Osteoblast (primary cell): Measurements from ENCODE around the gene GPR180. TPM values are rescaled to one million over a fixed set of nuclear protein-coding genes. Genes with fewer than 3 reads are reported as not detected.

ENCODE experiments used
- DNase-seq: peaks from one replicate; pipeline ENCODE4 v3.0.0; 2011; ENCODE audit warnings: low spot score, mixed read lengths; ENCODE audit not compliant: insufficient read length; ENCODE audit errors: missing footprints
- H2AFZ ChIP-seq: 2 replicates; pipeline ENCODE4 v1.6.0; 2011; ENCODE audit warnings: mild to moderate bottlenecking, low read length
- H3K27ac ChIP-seq: 2 replicates; pipeline ENCODE4 v1.5.1; 2011; ENCODE audit warnings: mild to moderate bottlenecking, low read depth, low read length, moderate library complexity
- H3K27me3 ChIP-seq: 2 replicates; pipeline ENCODE4 v1.6.0; 2012; ENCODE audit warnings: mild to moderate bottlenecking, control low read depth, inconsistent platforms, low read length, moderate library complexity; ENCODE audit not compliant: insufficient read depth
- H3K36me3 ChIP-seq: 2 replicates; pipeline ENCODE4 v1.5.1; 2011; ENCODE audit warnings: mild to moderate bottlenecking, low read length, control low read depth, moderate library complexity; ENCODE audit not compliant: insufficient read depth
- H3K4me1 ChIP-seq: 2 replicates; pipeline ENCODE4 v1.5.1; 2011; ENCODE audit warnings: mild to moderate bottlenecking, low read length, control low read depth, moderate library complexity; ENCODE audit not compliant: insufficient read depth
- H3K4me2 ChIP-seq: 2 replicates; pipeline ENCODE4 v1.6.0; 2011; ENCODE audit warnings: mild to moderate bottlenecking, low read length; ENCODE audit not compliant: insufficient read depth
- H3K4me3 ChIP-seq: fragments of 200-600 bp; sonication (generic); 3 replicates; pipeline ENCODE4 v1.5.1; 2012; ENCODE audit warnings: mild to moderate bottlenecking, low read length, inconsistent platforms; ENCODE audit not compliant: insufficient read depth
- H3K79me2 ChIP-seq: 2 replicates; pipeline ENCODE4 v1.6.0; 2012; ENCODE audit warnings: mild to moderate bottlenecking, low read length, control low read depth, inconsistent platforms; ENCODE audit not compliant: insufficient read depth
- H3K9me3 ChIP-seq: 2 replicates; pipeline ENCODE4 v1.5.1; 2011; ENCODE audit warnings: low read depth, low read length, control low read depth
- H4K20me1 ChIP-seq: 2 replicates; pipeline ENCODE4 v1.6.0; 2012; ENCODE audit warnings: mild to moderate bottlenecking, low read length, control low read depth; ENCODE audit not compliant: insufficient read depth
- total RNA-seq: library from RNA; depleted of rRNA; stranded (reverse); fragments of >200 nt; gene quantifications from 2 replicates; pipeline ENCODE4 v1.2.3, GENCODE V29; 2012
- TF ChIP-seq, protein P1 (sequence below): IDR thresholded peaks from 2 replicates; pipeline ENCODE4 v1.5.1; 2011; ENCODE audit warnings: mild to moderate bottlenecking, low read depth, low read length, moderate library complexity; ENCODE audit errors: extremely low read depth

Gene GPR180
- total RNA-seq, 1 donor = 8.7 TPM

DNA sequence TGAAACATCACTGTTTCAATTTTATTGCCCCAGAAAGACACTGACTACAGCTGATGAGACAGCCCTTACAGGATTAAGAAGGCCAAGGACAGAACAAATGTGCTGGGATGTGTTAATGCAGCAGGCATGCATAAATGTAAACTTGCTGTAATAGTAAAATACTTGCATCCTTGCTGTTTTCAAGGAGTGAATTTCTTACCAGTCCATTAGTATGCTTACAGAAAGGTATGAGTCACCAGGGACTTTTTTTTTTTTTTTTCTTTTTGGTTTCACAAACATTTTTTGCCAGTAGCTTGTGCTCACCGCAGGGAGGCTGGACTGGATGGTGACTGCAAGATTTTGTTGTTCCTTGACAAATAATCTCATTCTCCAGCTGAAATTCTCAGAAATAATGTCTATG lies 55.1 kb downstream of the GPR180 start:
- H3K9me3 ChIP-seq = no peaks in the 10 kb centered on the region
- H4K20me1 ChIP-seq = no peaks in the 10 kb centered on the region
- TF ChIP-seq, protein P1, sequence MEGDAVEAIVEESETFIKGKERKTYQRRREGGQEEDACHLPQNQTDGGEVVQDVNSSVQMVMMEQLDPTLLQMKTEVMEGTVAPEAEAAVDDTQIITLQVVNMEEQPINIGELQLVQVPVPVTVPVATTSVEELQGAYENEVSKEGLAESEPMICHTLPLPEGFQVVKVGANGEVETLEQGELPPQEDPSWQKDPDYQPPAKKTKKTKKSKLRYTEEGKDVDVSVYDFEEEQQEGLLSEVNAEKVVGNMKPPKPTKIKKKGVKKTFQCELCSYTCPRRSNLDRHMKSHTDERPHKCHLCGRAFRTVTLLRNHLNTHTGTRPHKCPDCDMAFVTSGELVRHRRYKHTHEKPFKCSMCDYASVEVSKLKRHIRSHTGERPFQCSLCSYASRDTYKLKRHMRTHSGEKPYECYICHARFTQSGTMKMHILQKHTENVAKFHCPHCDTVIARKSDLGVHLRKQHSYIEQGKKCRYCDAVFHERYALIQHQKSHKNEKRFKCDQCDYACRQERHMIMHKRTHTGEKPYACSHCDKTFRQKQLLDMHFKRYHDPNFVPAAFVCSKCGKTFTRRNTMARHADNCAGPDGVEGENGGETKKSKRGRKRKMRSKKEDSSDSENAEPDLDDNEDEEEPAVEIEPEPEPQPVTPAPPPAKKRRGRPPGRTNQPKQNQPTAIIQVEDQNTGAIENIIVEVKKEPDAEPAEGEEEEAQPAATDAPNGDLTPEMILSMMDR = no peak
- no peaks in the 10 kb centered on the region for H3K79me2 ChIP-seq
- no peak overlapping the region for H3K27ac ChIP-seq
- no peak overlapping the region for H2AFZ ChIP-seq
- no peak overlapping the region for H3K4me2 ChIP-seq
- H3K4me3 ChIP-seq = no peak overlapping the region
- peaks cover 10% of the 10 kb centered on the region for H3K27me3 ChIP-seq
- DNase-seq = peak; percentile 54
- no peaks in the 10 kb centered on the region for H3K36me3 ChIP-seq
- H3K4me1 ChIP-seq = peaks cover 11% of the 10 kb centered on the region

DNA sequence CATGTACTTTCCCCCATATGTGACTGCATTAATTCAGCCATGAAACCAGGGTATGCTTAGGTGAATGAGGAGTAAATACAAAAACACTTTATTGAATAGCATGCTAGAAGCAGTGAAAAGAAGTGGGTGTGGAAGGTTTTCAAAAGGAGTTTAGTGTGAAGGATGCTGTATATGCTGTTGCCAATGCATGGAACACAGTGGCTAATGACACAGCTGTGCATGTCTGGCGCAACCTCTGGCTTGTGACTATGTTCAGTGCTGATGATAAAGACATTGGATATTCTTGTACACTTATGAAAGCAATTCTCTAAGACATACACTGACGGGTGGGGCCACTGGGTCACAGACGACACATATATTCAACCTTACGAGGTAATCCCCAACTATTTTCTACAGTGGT lies 55.5 kb downstream of the GPR180 start:
- Histone ChIP-seq H3K4me2 (no peak overlapping the region), H3K27ac (no peak overlapping the region), H3K27me3 (peaks cover 14% of the 10 kb centered on the region), H3K36me3 (no peaks in the 10 kb centered on the region), H3K79me2 (no peaks in the 10 kb centered on the region), H3K4me1 (peaks cover 11% of the 10 kb centered on the region), H3K9me3 (no peaks in the 10 kb centered on the region), H2AFZ (no peak overlapping the region), H3K4me3 (no peak overlapping the region), H4K20me1 (no peaks in the 10 kb centered on the region)
- TF ChIP-seq, protein P1 = no peak
- no peak for DNase-seq

DNA sequence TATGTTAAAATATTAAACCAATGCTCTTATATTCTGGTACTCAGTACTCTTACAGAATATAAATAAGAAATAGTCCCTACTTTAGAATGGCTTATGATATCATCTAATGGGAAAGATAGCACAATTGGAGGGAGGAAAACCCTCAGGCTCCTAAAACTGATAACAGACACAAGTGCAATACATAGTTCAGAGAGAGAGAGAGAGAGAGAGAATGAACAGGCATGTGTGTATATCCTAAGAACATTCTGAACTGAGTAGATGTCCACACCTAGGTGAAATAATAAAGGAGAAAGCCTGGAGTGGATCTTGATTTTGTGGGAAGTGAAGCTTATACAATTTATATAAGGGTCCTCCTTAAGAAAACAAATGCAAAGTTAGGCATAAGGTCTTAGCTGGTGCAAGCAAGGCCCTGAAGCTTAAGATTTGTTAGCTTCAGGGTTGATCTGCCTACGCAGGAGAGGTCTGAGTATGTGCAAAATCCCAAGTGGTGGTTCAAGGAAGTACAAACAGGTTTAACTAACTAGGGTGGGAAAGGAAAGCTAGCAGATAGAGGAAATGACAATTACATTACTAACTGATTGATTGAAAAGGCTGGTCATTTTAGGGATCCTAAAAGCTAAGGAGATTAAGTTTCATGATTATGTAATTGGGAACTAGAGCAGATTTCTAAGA lies 57.4 kb downstream of the GPR180 start:
- Histone ChIP-seq H3K4me1 (peaks cover 11% of the 10 kb centered on the region), H3K27me3 (peaks cover 33% of the 10 kb centered on the region), H3K4me2 (no peak overlapping the region), H2AFZ (no peak overlapping the region), H3K27ac (no peak overlapping the region), H4K20me1 (no peaks in the 10 kb centered on the region), H3K9me3 (no peaks in the 10 kb centered on the region), H3K36me3 (no peaks in the 10 kb centered on the region), H3K4me3 (no peak overlapping the region), H3K79me2 (no peaks in the 10 kb centered on the region)
- TF ChIP-seq, protein P1 = no peak
- no peak for DNase-seq

DNA sequence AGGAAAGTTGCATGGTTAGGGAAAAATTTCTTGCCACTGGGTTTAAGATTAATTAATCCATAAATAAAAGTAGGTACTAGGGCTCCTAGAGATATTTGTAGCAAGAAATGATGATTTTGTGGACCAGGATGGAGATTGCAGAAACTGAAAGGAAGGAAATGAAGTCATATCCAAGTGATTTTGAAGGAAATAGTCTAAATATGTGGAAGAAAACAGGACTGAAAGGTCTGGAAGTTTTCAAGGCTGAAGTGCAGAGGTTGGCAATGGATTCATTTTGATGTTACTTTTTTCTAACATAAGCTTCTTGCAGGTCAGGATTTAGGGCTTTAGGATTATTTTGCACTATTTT lies 57.9 kb downstream of the GPR180 start:
- Histone ChIP-seq H3K9me3 (no peaks in the 10 kb centered on the region), H3K79me2 (no peaks in the 10 kb centered on the region), H3K27me3 (peaks cover 38% of the 10 kb centered on the region), H3K27ac (no peak overlapping the region), H4K20me1 (no peaks in the 10 kb centered on the region), H3K4me2 (no peak overlapping the region), H2AFZ (no peak overlapping the region), H3K4me3 (no peak overlapping the region), H3K4me1 (peaks cover 11% of the 10 kb centered on the region), H3K36me3 (no peaks in the 10 kb centered on the region)
- TF ChIP-seq, protein P1 = no peak
- no peak for DNase-seq
